HepG2 (cell line): ENCODE data around the gene NOL4L. TPM values are rescaled to one million over a fixed set of nuclear protein-coding genes. Genes with fewer than 3 reads are reported as not detected.

Experiments used
- BRCA1 ChIP-seq: sonication (generic); formaldehyde crosslinking; IDR thresholded peaks from 2 replicates; pipeline ENCODE4 v1.4.0; 2020; ENCODE audit warnings: missing genetic modification reagents
- E2F5 ChIP-seq: sonication (generic); formaldehyde crosslinking; conservative IDR thresholded peaks from 2 replicates; pipeline ENCODE4 v1.4.0; 2020; ENCODE audit warnings: missing genetic modification reagents
- HBP1 ChIP-seq: IDR thresholded peaks from 2 replicates; pipeline ENCODE4 v1.6.1; 2016; ENCODE audit warnings: low read depth, control low read depth
- HNF1B ChIP-seq: sonication (generic); formaldehyde crosslinking; IDR thresholded peaks from 2 replicates; pipeline ENCODE4 v1.5.1; 2020; ENCODE audit warnings: mild to moderate bottlenecking, moderate library complexity, missing genetic modification reagents
- JUND ChIP-seq: sonication (generic); formaldehyde crosslinking; IDR thresholded peaks from 2 replicates; pipeline ENCODE4 v1.8.0; 2022; ENCODE audit warnings: mild to moderate bottlenecking, missing genetic modification reagents
- PCBP1 ChIP-seq: fragments of 200-400 bp; formaldehyde crosslinking; IDR thresholded peaks from 2 replicates; pipeline ENCODE4 v1.6.1; 2017; ENCODE audit warnings: mild to moderate bottlenecking, low read depth, low read length, borderline replicate concordance
- ZBTB46 ChIP-seq: sonication (generic); formaldehyde crosslinking; IDR thresholded peaks from 2 replicates; pipeline ENCODE4 v1.4.0; 2020; ENCODE audit warnings: mild to moderate bottlenecking, missing genetic modification reagents, borderline replicate concordance
- ZFP41 ChIP-seq: sonication (generic); formaldehyde crosslinking; IDR thresholded peaks from 2 replicates; pipeline ENCODE4 v1.4.0; 2020; ENCODE audit warnings: mild to moderate bottlenecking, missing genetic modification reagents, borderline replicate concordance
- ZNF225 ChIP-seq: sonication (generic); formaldehyde crosslinking; IDR thresholded peaks from 2 replicates; pipeline ENCODE4 v1.4.0; 2020; ENCODE audit warnings: mild to moderate bottlenecking, missing genetic modification reagents
- ZNF235 ChIP-seq: sonication (generic); formaldehyde crosslinking; IDR thresholded peaks from 2 replicates; pipeline ENCODE4 v1.8.1; 2023; ENCODE audit warnings: mild to moderate bottlenecking, missing genetic modification reagents, borderline replicate concordance
- ZNF260 ChIP-seq: sonication (generic); formaldehyde crosslinking; IDR thresholded peaks from 2 replicates; pipeline ENCODE4 v1.4.0; 2020; ENCODE audit warnings: missing genetic modification reagents, low read depth, mild to moderate bottlenecking, borderline replicate concordance
- ZNF280B ChIP-seq: sonication (generic); formaldehyde crosslinking; IDR thresholded peaks from 2 replicates; pipeline ENCODE4 v1.5.0; 2020; ENCODE audit warnings: missing genetic modification reagents, mild to moderate bottlenecking, borderline replicate concordance
- ZNF432 ChIP-seq: sonication (generic); formaldehyde crosslinking; IDR thresholded peaks from 2 replicates; pipeline ENCODE4 v1.5.0; 2020; ENCODE audit warnings: missing genetic modification reagents, mild to moderate bottlenecking, borderline replicate concordance
- ZNF558 ChIP-seq: sonication (generic); formaldehyde crosslinking; IDR thresholded peaks from 2 replicates; pipeline ENCODE4 v1.9.0; 2022; ENCODE audit warnings: mild to moderate bottlenecking, missing genetic modification reagents, borderline replicate concordance
- ZNF607 ChIP-seq: sonication (generic); formaldehyde crosslinking; IDR thresholded peaks from 2 replicates; pipeline ENCODE4 v1.5.1; 2020; ENCODE audit warnings: missing genetic modification reagents, mild to moderate bottlenecking, borderline replicate concordance
- ZNF674 ChIP-seq: sonication (generic); formaldehyde crosslinking; IDR thresholded peaks from 2 replicates; pipeline ENCODE4 v1.5.0; 2020; ENCODE audit warnings: low read depth, mild to moderate bottlenecking, missing genetic modification reagents
- ZNF768 ChIP-seq: sonication (generic); formaldehyde crosslinking; IDR thresholded peaks from 2 replicates; pipeline ENCODE4 v1.4.0; 2020; ENCODE audit warnings: missing genetic modification reagents
- polyA plus RNA-seq, 8 experiments: library from polyadenylated mRNA; depleted of rRNA in 3 of 8; stranded (reverse) in 7 of 8; unstranded in 1 of 8; fragments of >200 nt; fragmentation: Illumina TruSeq in 4 of 8; extraction: Trizol in 4 of 8; gene quantifications; 2 replicates each; pipeline versions ENCODE4 v1.2.1 to v1.2.3, GENCODE V29; 2011 to 2016; ENCODE audit warnings: low read depth in 4 of 8, missing spikeins in 1 of 8, mixed read lengths in 1 of 8; ENCODE audit not compliant: insufficient read depth in 1 of 8
- total RNA-seq, 5 experiments: library from RNA; depleted of rRNA; stranded (reverse); fragments of >200 nt; fragmentation: Illumina TruSeq; extraction: Trizol; gene quantifications; 2 replicates each; pipeline ENCODE4 v1.2.3, GENCODE V29; 2016; ENCODE audit warnings: low read depth in 1 of 5

NOL4L gene
- total and polyA plus RNA-seq, 2 of the 13 experiments (the other 11 are each of a cell fraction or from before 2014, with no cell fraction given), result 16.6 to 35.4 TPM

GRCh38 chr20:32522526-32522775 lies 62.7 kb downstream of the NOL4L start (continued):
- TF ChIP-seq HNF1B (CRISPR knock-in tag), result 0 out of 2 replicates have a peak, but pooled peaks have one; percentile 36
- 0 out of 2 replicates have a peak, but pooled peaks have one; percentile 10 for TF ChIP-seq BRCA1 (CRISPR knock-in tag)
- TF ChIP-seq ZFP41 (CRISPR knock-in tag), result 0 out of 2 replicates have a peak, but pooled peaks have one; percentile 52
- 0 out of 2 replicates have a peak, but pooled peaks have one; percentile 56 for TF ChIP-seq ZNF607 (CRISPR knock-in tag)
- TF ChIP-seq ZNF768 (CRISPR knock-in tag), result 0 out of 2 replicates have a peak, but pooled peaks have one; percentile 8
- TF ChIP-seq ZNF225 (CRISPR knock-in tag), result peak; percentile 47
- TF ChIP-seq JUND (CRISPR knock-in tag), result no peak
- TF ChIP-seq HBP1 (CRISPR knock-in tag), result 0 out of 2 replicates have a peak, but pooled peaks have one; percentile 3
- 0 out of 2 replicates have a peak, but pooled peaks have one; percentile 71 for TF ChIP-seq ZNF260 (CRISPR knock-in tag)
- peak; percentile 27; the same call in 1 of the 2 replicates for TF ChIP-seq ZNF280B (CRISPR knock-in tag)
- 0 out of 2 replicates have a peak, but pooled peaks have one; percentile 3 for TF ChIP-seq ZNF674 (CRISPR knock-in tag)
- no peak for TF ChIP-seq ZBTB46 (CRISPR knock-in tag)
- 0 out of 2 replicates have a peak, but pooled peaks have one; percentile 1 for TF ChIP-seq E2F5 (CRISPR knock-in tag)
- 0 out of 2 replicates have a peak, but pooled peaks have one; percentile 44 for TF ChIP-seq ZNF432
- TF ChIP-seq ZNF558 (CRISPR knock-in tag), result 0 out of 2 replicates have a peak, but pooled peaks have one; percentile 50
- TF ChIP-seq PCBP1, result no peak
- TF ChIP-seq ZNF235 (CRISPR knock-in tag), result no peak
